ENCODE measurements around the gene INTS11. TPM values are rescaled to one million over a fixed set of nuclear protein-coding genes. Genes with fewer than 3 reads are reported as not detected.

The INTS11 gene
- total and polyA plus RNA-seq, 2 of the 13 experiments (the other 11 are each of a cell fraction or from before 2014, with no cell fraction given), result 52.8 to 94.8 TPM

DNA sequence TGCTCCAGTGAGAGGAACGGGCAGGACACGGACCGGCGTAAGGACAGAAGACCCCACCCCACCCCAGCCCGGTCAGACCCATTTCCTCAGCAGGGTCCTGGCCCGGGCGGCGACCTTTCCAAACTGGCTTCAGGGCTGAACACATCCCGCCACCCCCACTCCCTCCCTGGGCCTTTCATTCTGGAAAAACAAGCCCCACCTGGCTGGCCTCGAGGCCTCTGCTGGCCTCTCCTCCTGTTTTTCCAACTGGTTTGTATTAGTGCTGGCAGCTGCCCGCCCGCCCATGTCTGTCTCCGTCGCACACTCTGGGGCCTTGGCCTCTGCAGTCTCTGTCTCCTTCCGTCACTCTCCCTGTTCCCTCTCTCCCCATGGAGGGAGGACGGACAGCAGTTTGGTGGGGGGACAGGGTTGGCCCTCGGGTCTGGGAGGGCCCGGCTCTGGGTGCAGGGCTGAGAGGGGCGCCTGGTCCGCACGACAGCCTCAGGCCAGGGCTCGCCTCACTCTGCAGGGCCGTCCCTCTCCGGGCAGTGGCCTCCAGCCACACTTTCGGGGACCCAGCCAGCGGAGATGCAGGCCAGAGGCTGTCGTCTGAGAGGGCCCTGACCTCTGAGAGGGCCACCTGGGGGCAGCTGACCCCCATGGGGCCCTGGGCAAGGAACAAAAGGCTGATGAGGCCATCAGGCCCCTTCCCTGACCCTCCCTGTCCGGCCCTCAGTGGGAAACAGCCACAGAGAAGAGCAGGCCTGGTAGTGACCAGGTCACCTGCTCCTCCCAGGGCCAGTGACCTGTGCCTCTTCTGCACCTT, 35.4 kb upstream of the INTS11 start (continued):
- TF ChIP-seq, protein P1, sequence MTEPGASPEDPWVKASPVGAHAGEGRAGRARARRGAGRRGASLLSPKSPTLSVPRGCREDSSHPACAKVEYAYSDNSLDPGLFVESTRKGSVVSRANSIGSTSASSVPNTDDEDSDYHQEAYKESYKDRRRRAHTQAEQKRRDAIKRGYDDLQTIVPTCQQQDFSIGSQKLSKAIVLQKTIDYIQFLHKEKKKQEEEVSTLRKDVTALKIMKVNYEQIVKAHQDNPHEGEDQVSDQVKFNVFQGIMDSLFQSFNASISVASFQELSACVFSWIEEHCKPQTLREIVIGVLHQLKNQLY (CRISPR knock-in tag; IDR thresholded peaks at IDR 0.05), result peak; percentile 30; the same call in 1 of the 2 replicates
- peak; percentile 59; the same call in 1 of the 2 replicates for TF ChIP-seq ZBTB38 (CRISPR knock-in tag; IDR thresholded peaks at IDR 0.05)
- no peak for TF ChIP-seq CBX2 (IDR thresholded peaks at IDR 0.05; ENCODE audit: low read depth, low read length)
- TF ChIP-seq CBX2 (CRISPR knock-in tag; IDR thresholded peaks at IDR 0.05; ENCODE audit: low read depth), result no peak
- TF ChIP-seq GATAD1 (CRISPR knock-in tag; IDR thresholded peaks at IDR 0.05), result peak; percentile 36; the same call in 1 of the 2 replicates
- TF ChIP-seq, protein P2, sequence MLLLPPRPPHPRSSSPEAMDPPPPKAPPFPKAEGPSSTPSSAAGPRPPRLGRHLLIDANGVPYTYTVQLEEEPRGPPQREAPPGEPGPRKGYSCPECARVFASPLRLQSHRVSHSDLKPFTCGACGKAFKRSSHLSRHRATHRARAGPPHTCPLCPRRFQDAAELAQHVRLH (CRISPR knock-in tag; IDR thresholded peaks at IDR 0.05; ENCODE audit: borderline replicate concordance, low read depth), result no peak
- peak; percentile 46; the same call in 1 of the 2 replicates for TF ChIP-seq ZNF263 (CRISPR knock-in tag; IDR thresholded peaks at IDR 0.05)
- peak; percentile 95 for TF ChIP-seq ZFX (CRISPR knock-in tag; IDR thresholded peaks at IDR 0.05; ENCODE audit: low read depth)
- TF ChIP-seq THAP11 (CRISPR knock-in tag; IDR thresholded peaks at IDR 0.05), result no peak; the same call in 1 of the 2 replicates
- no peak for TF ChIP-seq ZNF564 (CRISPR knock-in tag; IDR thresholded peaks at IDR 0.05)
- no peak for TF ChIP-seq JDP2 (CRISPR knock-in tag; IDR thresholded peaks at IDR 0.05; ENCODE audit: borderline replicate concordance)
- TF ChIP-seq IKZF4 (CRISPR knock-in tag; IDR thresholded peaks at IDR 0.05; ENCODE audit: borderline replicate concordance, low read depth, not compliant biosample characterization), result peak; percentile 30
- peak; percentile 83 for TF ChIP-seq RARA (CRISPR knock-in tag; IDR thresholded peaks at IDR 0.05)
- peak; percentile 84 for TF ChIP-seq AGO2 (optimal IDR thresholded peaks at IDR 0.05; ENCODE audit: low read depth, low read length)
- TF ChIP-seq ZSCAN25 (CRISPR knock-in tag; IDR thresholded peaks at IDR 0.05), result 0 out of 2 replicates have a peak, but pooled peaks have one; percentile 63
- TF ChIP-seq NR2F6 (IDR thresholded peaks at IDR 0.05), result peak; percentile 98
- peak; percentile 94 for TF ChIP-seq NR2F6 (CRISPR knock-in tag; IDR thresholded peaks at IDR 0.05)
- TF ChIP-seq, protein P3, sequence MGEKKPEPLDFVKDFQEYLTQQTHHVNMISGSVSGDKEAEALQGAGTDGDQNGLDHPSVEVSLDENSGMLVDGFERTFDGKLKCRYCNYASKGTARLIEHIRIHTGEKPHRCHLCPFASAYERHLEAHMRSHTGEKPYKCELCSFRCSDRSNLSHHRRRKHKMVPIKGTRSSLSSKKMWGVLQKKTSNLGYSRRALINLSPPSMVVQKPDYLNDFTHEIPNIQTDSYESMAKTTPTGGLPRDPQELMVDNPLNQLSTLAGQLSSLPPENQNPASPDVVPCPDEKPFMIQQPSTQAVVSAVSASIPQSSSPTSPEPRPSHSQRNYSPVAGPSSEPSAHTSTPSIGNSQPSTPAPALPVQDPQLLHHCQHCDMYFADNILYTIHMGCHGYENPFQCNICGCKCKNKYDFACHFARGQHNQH (CRISPR knock-in tag; IDR thresholded peaks at IDR 0.05), result 0 out of 2 replicates have a peak, but pooled peaks have one; percentile 23
- TF ChIP-seq ATF7 (IDR thresholded peaks at IDR 0.05), result no peak
- TF ChIP-seq ATF7 (CRISPR knock-in tag; IDR thresholded peaks at IDR 0.05), result 0 out of 2 replicates have a peak, but pooled peaks have one; percentile 47
- 0 out of 2 replicates have a peak, but pooled peaks have one; percentile 63 for TF ChIP-seq ZNF703 (CRISPR knock-in tag; IDR thresholded peaks at IDR 0.05; ENCODE audit: borderline replicate concordance)
- no peak for TF ChIP-seq NAIF1 (CRISPR knock-in tag; IDR thresholded peaks at IDR 0.05; ENCODE audit: borderline replicate concordance)
- peak; percentile 55 for TF ChIP-seq BORCS8-MEF2B (CRISPR knock-in tag; IDR thresholded peaks at IDR 0.05)
- TF ChIP-seq ZNF614 (CRISPR knock-in tag; IDR thresholded peaks at IDR 0.05; ENCODE audit: borderline replicate concordance), result no peak
